ENCODE results near the gene CNIH2. TPM values are rescaled to one million over a fixed set of nuclear protein-coding genes. Genes with fewer than 3 reads are reported as not detected.
A peak's percentile ranks its signal among the peaks of the same experiment; 100 is the strongest.

Gene CNIH2
- total and polyA plus RNA-seq, 9 of the 15 experiments (the other 6 are each of a cell fraction or from before 2014, with no cell fraction given) = 0.26 to 0.89 (median 0.40) TPM; not detected in 4

DNA sequence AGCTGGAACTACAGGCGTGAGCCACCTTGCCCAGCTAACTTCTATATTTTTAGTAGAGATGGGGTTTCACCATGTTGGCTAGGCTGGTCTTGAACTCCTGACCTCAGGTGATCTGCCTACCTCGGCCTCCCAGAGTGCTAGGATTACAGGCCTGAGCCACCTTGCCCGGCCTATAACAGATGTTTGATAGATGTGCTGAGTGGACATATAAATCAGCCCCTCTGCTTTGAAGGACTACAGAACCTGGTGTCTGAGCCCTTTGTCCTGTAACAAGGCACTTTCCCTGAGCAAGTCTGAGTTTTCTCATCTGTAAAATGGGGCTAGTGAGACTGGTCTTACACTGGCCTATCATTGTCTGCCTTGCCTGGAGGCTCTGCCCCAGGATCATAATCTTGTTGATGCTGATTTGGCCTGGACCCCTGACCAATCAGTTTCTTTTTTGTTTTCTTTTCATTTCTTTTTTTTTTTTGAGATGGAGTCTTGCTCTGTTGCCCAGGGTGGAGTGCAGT lies 51.2 kb downstream of the CNIH2 start (continued):
- TF ChIP-seq, protein P1, sequence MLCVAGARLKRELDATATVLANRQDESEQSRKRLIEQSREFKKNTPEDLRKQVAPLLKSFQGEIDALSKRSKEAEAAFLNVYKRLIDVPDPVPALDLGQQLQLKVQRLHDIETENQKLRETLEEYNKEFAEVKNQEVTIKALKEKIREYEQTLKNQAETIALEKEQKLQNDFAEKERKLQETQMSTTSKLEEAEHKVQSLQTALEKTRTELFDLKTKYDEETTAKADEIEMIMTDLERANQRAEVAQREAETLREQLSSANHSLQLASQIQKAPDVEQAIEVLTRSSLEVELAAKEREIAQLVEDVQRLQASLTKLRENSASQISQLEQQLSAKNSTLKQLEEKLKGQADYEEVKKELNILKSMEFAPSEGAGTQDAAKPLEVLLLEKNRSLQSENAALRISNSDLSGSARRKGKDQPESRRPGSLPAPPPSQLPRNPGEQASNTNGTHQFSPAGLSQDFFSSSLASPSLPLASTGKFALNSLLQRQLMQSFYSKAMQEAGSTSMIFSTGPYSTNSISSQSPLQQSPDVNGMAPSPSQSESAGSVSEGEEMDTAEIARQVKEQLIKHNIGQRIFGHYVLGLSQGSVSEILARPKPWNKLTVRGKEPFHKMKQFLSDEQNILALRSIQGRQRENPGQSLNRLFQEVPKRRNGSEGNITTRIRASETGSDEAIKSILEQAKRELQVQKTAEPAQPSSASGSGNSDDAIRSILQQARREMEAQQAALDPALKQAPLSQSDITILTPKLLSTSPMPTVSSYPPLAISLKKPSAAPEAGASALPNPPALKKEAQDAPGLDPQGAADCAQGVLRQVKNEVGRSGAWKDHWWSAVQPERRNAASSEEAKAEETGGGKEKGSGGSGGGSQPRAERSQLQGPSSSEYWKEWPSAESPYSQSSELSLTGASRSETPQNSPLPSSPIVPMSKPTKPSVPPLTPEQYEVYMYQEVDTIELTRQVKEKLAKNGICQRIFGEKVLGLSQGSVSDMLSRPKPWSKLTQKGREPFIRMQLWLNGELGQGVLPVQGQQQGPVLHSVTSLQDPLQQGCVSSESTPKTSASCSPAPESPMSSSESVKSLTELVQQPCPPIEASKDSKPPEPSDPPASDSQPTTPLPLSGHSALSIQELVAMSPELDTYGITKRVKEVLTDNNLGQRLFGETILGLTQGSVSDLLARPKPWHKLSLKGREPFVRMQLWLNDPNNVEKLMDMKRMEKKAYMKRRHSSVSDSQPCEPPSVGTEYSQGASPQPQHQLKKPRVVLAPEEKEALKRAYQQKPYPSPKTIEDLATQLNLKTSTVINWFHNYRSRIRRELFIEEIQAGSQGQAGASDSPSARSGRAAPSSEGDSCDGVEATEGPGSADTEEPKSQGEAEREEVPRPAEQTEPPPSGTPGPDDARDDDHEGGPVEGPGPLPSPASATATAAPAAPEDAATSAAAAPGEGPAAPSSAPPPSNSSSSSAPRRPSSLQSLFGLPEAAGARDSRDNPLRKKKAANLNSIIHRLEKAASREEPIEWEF (CRISPR knock-in tag; IDR thresholded peaks at IDR 0.05) = no peak
- TF ChIP-seq ZNF395 (CRISPR knock-in tag; IDR thresholded peaks at IDR 0.05) = 0 out of 2 replicates have a peak, but pooled peaks have one; percentile 10
- TF ChIP-seq KAT8 (IDR thresholded peaks at IDR 0.05; ENCODE audit: low read depth) = no peak
- peak; percentile 66 for TF ChIP-seq BCOR (IDR thresholded peaks at IDR 0.05)
- peak; percentile 50; the same call in 1 of the 2 replicates for TF ChIP-seq ADNP (tag; IDR thresholded peaks at IDR 0.05)
- TF ChIP-seq, protein P2, sequence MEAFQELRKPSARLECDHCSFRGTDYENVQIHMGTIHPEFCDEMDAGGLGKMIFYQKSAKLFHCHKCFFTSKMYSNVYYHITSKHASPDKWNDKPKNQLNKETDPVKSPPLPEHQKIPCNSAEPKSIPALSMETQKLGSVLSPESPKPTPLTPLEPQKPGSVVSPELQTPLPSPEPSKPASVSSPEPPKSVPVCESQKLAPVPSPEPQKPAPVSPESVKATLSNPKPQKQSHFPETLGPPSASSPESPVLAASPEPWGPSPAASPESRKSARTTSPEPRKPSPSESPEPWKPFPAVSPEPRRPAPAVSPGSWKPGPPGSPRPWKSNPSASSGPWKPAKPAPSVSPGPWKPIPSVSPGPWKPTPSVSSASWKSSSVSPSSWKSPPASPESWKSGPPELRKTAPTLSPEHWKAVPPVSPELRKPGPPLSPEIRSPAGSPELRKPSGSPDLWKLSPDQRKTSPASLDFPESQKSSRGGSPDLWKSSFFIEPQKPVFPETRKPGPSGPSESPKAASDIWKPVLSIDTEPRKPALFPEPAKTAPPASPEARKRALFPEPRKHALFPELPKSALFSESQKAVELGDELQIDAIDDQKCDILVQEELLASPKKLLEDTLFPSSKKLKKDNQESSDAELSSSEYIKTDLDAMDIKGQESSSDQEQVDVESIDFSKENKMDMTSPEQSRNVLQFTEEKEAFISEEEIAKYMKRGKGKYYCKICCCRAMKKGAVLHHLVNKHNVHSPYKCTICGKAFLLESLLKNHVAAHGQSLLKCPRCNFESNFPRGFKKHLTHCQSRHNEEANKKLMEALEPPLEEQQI (IDR thresholded peaks at IDR 0.05) = no peak
- peak; percentile 50 for TF ChIP-seq MAFF (IDR thresholded peaks at IDR 0.05; ENCODE audit: low read length)
- TF ChIP-seq MAFG (tag; conservative IDR thresholded peaks at IDR 0.05) = peak; percentile 74
- TF ChIP-seq CXXC5 (CRISPR knock-in tag; IDR thresholded peaks at IDR 0.05) = no peak
- no peak for TF ChIP-seq ZNF77 (CRISPR knock-in tag; IDR thresholded peaks at IDR 0.05)
- no peak for TF ChIP-seq NR4A1 (CRISPR knock-in tag; IDR thresholded peaks at IDR 0.05)
- no peak for TF ChIP-seq NR4A1 (tag; IDR thresholded peaks at IDR 0.05)
- TF ChIP-seq, protein P3, sequence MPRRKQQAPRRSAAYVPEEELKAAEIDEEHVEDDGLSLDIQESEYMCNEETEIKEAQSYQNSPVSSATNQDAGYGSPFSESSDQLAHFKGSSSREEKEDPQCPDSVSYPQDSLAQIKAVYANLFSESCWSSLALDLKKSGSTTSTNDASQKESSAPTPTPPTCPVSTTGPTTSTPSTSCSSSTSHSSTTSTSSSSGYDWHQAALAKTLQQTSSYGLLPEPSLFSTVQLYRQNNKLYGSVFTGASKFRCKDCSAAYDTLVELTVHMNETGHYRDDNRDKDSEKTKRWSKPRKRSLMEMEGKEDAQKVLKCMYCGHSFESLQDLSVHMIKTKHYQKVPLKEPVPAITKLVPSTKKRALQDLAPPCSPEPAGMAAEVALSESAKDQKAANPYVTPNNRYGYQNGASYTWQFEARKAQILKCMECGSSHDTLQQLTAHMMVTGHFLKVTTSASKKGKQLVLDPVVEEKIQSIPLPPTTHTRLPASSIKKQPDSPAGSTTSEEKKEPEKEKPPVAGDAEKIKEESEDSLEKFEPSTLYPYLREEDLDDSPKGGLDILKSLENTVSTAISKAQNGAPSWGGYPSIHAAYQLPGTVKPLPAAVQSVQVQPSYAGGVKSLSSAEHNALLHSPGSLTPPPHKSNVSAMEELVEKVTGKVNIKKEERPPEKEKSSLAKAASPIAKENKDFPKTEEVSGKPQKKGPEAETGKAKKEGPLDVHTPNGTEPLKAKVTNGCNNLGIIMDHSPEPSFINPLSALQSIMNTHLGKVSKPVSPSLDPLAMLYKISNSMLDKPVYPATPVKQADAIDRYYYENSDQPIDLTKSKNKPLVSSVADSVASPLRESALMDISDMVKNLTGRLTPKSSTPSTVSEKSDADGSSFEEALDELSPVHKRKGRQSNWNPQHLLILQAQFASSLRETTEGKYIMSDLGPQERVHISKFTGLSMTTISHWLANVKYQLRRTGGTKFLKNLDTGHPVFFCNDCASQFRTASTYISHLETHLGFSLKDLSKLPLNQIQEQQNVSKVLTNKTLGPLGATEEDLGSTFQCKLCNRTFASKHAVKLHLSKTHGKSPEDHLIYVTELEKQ (CRISPR knock-in tag; IDR thresholded peaks at IDR 0.05) = no peak
- TF ChIP-seq, protein P4, sequence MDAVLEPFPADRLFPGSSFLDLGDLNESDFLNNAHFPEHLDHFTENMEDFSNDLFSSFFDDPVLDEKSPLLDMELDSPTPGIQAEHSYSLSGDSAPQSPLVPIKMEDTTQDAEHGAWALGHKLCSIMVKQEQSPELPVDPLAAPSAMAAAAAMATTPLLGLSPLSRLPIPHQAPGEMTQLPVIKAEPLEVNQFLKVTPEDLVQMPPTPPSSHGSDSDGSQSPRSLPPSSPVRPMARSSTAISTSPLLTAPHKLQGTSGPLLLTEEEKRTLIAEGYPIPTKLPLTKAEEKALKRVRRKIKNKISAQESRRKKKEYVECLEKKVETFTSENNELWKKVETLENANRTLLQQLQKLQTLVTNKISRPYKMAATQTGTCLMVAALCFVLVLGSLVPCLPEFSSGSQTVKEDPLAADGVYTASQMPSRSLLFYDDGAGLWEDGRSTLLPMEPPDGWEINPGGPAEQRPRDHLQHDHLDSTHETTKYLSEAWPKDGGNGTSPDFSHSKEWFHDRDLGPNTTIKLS (IDR thresholded peaks at IDR 0.05; ENCODE audit: borderline replicate concordance, low read depth) = no peak

Data from K562 (cell line).